ENCODE results near the gene B4GALNT4.

DNA sequence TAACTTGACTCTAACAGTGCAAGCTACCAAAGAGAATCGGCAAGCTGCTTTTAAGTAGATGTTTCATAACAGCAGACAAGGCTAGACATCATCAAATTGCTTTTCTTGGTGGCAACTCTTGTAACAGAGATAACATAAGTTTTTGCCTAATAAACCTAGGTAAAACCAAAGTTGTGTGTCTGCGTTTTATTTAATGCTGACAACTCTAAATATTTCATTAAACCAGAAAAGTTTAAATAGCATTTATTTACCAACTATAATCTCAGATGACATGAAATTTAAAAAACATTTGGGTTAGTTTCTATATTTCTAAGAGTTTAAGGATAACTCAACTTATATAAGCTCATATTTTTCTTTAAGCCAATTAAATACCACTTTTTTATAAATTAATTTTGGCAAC is 29.3 kb upstream of the B4GALNT4 start:
- TF ChIP-seq, protein P1, sequence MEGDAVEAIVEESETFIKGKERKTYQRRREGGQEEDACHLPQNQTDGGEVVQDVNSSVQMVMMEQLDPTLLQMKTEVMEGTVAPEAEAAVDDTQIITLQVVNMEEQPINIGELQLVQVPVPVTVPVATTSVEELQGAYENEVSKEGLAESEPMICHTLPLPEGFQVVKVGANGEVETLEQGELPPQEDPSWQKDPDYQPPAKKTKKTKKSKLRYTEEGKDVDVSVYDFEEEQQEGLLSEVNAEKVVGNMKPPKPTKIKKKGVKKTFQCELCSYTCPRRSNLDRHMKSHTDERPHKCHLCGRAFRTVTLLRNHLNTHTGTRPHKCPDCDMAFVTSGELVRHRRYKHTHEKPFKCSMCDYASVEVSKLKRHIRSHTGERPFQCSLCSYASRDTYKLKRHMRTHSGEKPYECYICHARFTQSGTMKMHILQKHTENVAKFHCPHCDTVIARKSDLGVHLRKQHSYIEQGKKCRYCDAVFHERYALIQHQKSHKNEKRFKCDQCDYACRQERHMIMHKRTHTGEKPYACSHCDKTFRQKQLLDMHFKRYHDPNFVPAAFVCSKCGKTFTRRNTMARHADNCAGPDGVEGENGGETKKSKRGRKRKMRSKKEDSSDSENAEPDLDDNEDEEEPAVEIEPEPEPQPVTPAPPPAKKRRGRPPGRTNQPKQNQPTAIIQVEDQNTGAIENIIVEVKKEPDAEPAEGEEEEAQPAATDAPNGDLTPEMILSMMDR (IDR thresholded peaks at IDR 0.05): no peak
- no peak for TF ChIP-seq EP300 (IDR thresholded peaks at IDR 0.05)
- no peak for TF ChIP-seq POLR2A (IDR thresholded peaks at IDR 0.05; ENCODE audit: low read depth)

All from esophagus muscularis mucosa (tissue), 4 donors.